Measurements from ENCODE around the gene RBM24.
"Not testable (repeated sequence)": the region's sequence is repeated elsewhere in the genome, so short reads cannot be mapped to it uniquely, and the experiment has no call there.

The RBM24 gene

DNA sequence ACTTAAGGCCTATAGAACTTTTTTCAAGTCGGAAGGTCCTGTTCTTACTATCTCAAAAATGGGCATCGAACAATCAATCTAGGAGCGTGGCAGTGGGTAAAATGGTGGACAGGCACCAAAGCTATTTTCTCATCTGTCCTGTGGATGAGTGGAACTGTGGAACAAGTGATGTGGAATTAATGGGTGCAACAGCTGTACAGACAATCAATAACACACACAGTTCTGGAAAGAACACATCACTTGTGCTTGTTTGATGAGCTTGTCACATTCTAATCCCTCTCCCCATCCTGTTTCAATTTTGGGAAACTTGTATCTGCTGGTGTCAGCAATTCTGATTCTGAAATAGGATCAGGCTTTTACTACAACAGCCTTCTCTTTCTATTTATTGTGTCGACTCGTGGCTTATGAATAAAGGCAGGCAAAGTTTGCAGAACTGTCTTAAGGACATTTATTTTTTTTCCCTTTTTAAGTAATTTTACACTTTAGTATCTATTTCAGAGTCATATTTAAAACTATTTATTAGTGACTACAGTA lies 11.5 kb downstream of the RBM24 start:
- no peak for ATAC-seq

- ATAC-seq = no peak
Measured at GRCh38 chr6:17293395-17293794, 12.2 kb downstream of the RBM24 start.

DNA sequence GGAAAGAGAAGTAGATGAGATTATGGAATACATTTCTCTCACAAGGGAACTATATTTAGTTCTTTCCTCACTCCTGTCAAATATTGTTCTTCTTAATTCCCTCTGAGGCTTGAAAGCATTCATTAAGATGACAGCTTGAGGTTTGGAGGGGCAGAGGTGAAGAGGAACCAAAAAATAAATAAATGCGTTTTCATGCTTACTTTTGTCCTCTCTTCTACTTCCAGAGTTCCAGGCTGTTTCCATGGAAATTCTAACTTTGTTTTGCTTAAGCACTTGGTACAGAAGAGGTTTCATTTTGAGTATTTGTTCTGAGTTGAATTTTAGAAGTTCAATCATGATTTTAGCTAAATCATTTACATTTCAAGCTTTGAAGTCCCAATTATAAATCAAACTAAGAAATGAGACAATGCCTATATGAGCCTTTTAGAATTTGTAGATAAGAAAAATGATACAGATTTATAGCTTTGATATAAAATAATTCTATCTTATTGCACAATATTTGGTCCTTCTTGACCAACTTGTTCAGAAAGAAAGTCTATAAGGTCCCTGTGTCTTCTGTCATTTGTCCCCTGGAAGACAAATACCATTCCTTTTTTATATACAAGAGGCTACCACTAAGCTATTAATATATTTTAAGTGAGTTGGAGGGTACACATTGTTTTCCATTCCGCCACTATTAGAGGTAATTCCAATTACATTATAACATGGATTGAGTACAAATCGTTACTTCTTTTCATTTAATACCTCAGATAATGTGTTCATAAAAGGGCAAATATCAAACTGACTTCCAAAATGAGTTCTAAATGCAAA lies 16.3 kb downstream of the RBM24 start:
- no peak for ATAC-seq

DNA sequence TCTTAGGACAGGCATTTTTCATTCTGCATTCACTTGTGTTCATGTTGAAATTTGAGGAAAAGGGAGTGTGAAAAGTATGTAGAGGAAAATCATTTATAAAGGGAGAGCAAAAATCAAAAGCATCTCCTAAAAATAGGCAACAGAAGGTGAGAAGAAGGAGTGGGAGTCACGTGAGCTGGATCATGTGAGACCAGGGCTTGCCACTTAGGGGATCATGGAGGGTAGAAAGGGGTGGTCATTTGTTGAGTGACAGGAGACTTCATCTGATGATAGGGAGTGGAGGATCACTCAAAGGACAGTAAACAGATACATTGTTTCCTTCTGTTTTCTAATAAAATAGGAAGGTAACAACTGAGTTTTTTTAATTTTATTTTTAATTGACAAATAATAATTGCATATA lies 17.1 kb downstream of the RBM24 start:
- ATAC-seq = no peak

- ATAC-seq = no peak
Measured at GRCh38 chr6:17299222-17299621, 18.1 kb downstream of the RBM24 start.

DNA sequence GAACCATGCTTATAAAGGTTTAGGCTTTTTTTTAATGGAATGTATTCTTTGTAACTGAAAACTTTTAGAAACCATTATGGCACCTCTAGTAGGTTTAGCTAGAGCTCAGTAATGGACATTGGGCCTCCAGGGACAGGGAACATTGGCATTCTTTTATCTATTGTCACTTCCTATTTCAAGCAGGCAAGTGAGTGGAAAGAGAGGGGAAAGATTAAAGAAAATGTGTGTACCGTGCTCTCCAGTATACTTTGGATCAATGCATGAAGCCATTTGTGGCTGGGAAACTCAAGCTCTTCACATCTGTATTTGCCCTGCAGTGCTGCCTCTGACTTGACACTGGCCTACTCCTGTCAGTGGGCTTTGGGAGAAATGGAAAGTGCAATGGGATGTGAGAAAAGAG lies 18.6 kb downstream of the RBM24 start:
- no peak for ATAC-seq

- ATAC-seq = no peak
Measured at GRCh38 chr6:17300637-17301036, 19.5 kb downstream of the RBM24 start.

DNA sequence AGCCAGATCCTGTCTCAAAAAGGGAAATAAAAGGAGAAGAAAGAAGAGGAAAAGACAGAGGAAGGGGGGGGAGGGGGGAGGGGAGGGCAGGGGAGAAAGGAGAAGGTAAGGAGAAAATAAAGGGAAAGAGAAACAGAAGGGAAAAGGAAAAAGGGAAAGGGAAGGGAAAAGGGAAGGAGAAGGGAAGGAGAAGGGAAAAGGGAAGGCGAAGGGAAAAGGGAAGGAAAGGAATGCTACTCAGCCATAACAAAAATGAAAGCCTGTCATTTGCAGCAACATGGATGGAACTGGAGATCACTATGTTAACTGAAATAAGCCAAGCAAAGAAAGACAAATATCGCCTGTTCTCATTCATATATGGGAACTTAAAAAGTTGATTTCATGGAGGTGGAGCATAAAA lies 22.3 kb downstream of the RBM24 start:
- no peak for ATAC-seq

GRCh38 chr6:17305219-17306001 lies 24.2 kb downstream of the RBM24 start:
- no peak for ATAC-seq

DNA sequence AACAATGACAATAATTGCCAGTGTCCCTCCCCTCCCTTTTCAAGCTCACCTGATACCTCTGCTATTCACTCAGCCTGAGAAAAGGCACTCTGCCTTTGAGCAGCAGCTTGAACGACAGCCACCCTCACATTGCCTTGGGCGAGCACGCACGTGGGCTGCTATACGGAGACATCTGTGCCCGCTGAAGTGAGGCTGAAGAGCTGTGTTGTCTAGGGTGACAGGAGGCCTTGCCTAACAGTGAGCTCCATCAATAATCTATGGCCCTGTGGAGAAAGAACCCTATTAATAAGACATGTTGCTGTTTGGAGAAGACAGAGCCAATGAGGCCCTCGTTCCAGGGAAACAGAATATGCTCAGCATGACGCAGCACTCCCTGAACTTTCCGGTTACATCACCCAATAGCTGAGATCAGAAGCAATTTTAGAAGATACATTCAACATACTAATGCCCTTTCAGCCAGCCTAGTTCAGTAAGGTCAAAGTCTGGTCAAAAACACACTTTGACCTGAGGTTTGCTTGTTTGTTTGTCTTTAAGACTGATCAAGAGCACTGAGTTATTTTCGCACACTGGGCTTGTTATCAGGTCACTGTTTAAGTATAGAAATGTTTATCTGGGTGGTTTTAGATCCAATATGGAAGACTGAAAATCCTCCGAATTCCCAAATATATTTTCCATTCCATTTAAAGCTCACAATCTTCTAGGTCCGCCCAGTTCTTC lies 30.6 kb downstream of the RBM24 start:
- ATAC-seq = no peak

DNA sequence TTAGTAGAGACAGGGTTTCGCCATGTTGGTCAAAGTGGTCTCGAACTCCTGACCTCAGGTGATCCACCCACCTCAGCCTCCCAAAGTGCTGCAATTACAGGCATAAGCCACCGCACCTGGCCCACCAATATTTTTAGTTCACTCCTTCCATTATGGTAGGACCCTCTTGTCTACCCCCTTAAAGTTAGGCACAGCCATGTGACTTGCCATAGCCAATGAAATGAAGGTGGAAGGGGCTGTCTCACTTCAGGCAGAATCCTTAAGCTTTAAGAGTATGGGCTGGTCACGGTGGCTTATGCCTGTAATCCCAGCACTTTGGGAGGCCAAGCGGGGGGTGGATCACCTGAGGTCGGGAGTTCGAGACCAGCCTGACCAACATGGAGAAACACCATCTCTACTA lies 32.1 kb downstream of the RBM24 start:
- ATAC-seq = not testable (repeated sequence)

- no peak for ATAC-seq
Measured at GRCh38 chr6:17313971-17314370, 32.8 kb downstream of the RBM24 start.

- no peak for ATAC-seq
Measured at GRCh38 chr6:17315262-17315661, 34.1 kb downstream of the RBM24 start.

DNA sequence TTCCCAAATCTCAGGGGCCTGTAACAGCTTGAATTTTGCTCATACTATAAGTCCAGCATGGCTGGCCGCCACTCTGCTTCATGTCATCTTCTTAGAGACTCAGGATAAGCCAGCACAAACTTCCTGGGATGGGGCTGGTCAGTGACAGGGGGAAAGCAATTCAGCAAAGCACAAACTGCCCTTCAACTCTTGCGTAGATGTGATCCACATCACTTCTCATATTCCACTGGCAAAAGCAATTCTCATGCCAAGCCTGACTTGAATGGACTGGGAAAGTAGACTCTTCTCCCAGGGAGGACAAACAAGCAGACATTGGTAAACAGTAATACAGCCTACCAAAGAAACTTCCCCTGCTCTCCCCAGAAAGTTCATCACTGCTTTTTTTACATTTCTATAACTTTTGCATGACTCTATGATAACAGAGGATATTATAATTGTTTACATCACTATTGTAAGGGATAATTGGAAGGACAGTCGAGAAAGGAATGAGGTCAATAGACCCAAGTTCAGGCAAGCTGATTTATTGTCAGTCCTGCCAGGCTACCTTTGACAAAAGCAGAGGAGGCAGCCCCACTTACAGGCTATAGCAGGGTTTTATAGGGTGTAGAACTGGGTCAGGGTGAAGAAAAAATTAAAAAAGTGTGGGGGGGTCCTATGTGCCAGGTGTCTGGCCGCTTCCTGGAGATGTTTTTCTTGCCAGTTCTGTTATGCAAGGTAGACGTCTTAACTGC lies 37.4 kb downstream of the RBM24 start:
- no peak for ATAC-seq

DNA sequence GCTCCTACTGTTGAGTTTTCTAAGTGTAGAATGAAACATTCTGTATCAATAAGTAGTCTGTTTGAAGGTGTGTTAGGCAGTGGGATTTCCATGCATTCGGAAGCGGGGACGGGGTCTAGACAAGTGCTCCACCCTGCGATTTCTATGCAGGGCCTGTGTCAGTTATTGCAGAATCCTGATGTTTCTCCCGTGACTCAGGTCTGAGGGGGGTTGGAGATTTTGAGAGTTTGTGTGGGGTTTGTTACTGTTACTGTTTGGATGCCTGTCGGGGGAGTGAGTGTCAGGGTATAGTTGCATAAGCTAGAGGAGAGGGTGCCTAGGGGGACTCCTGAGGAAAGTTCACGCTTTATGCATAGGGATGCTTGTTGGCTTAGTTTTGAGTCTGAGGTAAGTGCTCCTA lies 39.1 kb downstream of the RBM24 start:
- ATAC-seq = not testable (repeated sequence)

DNA sequence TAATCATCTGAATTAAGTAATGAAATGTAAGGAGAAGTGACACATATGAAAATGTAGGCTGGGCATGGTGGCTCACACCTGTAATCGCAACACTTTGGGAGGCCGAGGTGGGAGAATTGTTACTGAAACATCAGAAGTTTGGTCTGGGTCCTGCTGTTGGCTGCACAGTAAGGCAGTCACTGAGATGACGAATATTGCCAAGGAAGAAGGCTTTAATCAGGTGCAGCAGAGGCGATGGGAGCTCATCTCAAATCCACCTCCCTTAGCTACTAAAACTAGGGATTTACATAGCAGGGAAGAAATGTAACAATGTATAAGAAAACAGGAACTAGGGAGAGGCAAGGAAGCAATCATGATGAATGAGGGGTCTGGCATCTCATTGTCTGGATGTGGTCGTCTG lies 50.1 kb downstream of the RBM24 start:
- no peak for ATAC-seq

DNA sequence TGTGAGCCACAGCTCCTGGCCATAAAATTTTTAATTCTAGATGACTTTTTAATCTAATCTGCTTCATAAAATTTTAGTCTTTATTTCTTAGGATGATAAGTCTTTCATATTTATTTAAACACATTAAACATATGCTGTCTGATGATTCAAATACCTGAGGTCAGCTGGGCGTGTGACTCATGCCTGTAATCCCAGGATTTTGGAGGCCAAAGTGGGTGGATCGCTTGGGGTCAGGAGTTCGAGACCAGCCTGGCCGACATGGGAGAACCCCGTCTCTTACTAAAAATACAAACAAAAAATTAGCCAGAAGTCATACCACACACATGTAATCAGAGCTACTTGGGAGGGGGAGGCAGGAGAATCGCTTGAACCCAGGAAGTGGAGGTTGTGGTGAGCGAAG lies 53.1 kb downstream of the RBM24 start:
- ATAC-seq = no peak

DNA sequence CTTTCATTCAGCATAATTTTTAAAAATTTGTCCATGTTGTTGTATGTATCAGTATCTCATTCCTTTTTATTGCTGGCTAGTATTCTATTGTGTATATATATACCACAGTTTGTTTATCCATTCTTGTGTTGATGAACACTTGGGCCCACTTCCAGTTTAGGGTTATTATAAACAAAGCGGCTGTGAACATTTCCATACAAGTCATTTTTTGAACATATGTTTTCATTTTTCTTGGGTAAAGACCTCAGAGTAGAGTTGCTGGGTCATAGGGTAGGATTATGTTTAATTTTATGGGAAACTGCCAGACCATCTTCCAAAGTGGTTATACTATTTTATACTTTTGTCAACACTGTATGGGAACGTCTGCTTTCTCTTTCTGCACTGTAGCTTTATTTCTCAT lies 55.3 kb downstream of the RBM24 start:
- ATAC-seq = no peak

DNA sequence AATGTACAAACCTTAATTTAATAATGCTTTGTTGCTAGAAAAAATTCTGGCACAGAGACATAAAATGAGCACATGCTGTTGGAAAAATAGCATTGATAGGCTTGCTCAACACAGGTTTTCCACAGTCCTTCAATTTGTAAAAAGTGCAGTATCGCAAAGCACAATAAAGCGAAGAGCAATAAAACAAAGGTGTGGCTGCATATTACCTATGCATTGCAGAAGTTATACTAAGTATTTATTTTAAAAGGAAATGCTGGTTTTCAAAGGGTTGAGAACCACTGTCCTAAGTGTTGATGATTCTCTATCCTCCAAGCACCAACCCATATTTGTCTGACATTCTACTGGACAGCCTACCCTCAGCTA lies 58.1 kb downstream of the RBM24 start:
- ATAC-seq = no peak

GRCh38 chr6:17341117-17341805 lies 60.1 kb downstream of the RBM24 start:
- no peak for ATAC-seq

GRCh38 chr6:17341891-17342290 lies 60.7 kb downstream of the RBM24 start:
- ATAC-seq = no peak

DNA sequence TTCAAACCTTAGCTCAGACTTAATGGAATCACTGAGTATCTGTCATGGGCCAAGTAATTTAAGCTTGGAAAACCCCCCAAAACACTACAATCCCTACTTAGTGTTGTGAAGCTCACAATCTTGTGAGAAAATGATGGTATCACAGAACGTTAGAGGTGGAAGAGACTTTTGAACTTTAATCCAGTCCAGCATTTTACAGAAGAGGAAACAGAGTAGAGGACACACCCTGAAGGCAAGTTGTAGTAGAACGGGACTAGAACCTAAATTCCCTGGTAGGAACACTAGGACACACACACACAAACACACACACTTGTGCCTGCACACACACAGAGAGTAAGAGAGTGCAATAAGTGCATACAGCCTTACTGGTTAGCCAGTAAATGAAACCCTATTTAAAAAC lies 62.1 kb downstream of the RBM24 start:
- ATAC-seq = no peak
